GM21390 (cell line): ENCODE measurements around the gene LYPLA2.
"Not testable (repeated sequence)": the region's sequence is repeated elsewhere in the genome, so short reads cannot be mapped to it uniquely, and the experiment has no call there.

Source experiments
- ATAC-seq: cut with Tn5 transposase; IDR thresholded peaks from one replicate; pipeline ENCODE4 v1.9.1; 2021; ENCODE audit not compliant: unreplicated experiment

Gene LYPLA2

GRCh38 chr1:23825762-23826522, 35.0 kb downstream of the LYPLA2 start:
- ATAC-seq, result no peak

- not testable (repeated sequence) for ATAC-seq
Observed at GRCh38 chr1:23826590-23826989, 35.6 kb downstream of the LYPLA2 start.

- ATAC-seq, result no peak
Observed at GRCh38 chr1:23827717-23828116, 36.8 kb downstream of the LYPLA2 start.

GRCh38 chr1:23834156-23834555, 43.2 kb downstream of the LYPLA2 start:
- not testable (repeated sequence) for ATAC-seq

- no peak for ATAC-seq
Observed at GRCh38 chr1:23836037-23836436, 45.1 kb downstream of the LYPLA2 start.

- no peak for ATAC-seq
Observed at GRCh38 chr1:23837908-23838307, 47.0 kb downstream of the LYPLA2 start.

- no peak for ATAC-seq
Observed at GRCh38 chr1:23838401-23838866, 47.5 kb downstream of the LYPLA2 start.

- no peak for ATAC-seq
Observed at GRCh38 chr1:23843644-23844043, 52.7 kb downstream of the LYPLA2 start.
